NCI-H1105 (cell line): ENCODE data around the gene SGTB.
"Not testable (repeated sequence)": the region's sequence is repeated elsewhere in the genome, so short reads cannot be mapped to it uniquely, and the experiment has no call there.

Experiments
- DNase-seq: peaks from one replicate; lab custom pipeline; 2025; lab: John Stamatoyannopoulos, UW

The SGTB gene

DNA sequence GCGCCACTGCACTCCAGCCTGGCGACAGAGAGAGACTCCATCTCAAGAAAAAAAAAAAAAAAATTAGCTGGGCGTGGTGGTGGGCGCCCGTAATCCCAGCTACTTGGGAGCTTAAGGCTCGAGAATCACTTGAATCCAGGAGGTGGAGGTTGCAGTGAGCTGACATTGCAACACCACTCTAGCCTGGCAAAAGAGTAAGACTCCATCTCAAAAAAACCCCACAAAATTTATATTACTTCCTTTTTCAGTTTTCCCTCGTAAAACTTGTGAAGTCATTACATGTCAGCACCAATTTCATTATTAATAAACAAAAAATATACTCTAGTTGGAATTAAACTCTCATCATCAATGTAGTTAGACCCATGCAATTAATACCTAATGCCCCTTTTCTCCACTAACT lies 53.2 kb downstream of the SGTB start:
- no peak for DNase-seq

GRCh38 chr5:65663804-65664521 lies 57.9 kb downstream of the SGTB start:
- no peak for DNase-seq

DNA sequence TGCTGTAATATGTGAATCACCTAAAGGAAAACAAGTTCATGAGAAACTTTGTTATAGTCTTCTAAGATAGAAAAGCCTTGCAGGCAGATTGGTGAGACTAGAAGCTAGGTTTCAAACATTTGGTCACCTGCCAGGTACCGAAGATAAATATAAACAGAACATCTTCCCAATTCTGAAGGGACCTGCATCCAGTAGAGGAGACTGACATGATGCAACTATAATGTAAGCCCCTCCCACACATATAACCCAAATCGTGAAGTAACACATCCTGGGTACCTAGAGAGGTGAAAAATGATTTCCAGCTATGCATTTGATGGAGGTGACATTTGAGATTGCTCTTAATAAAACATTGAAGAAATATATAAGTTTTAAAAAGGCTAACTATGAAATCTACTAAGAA lies 67.2 kb downstream of the SGTB start:
- no peak for DNase-seq

GRCh38 chr5:65651144-65651543 lies 70.8 kb downstream of the SGTB start:
- no peak for DNase-seq

DNA sequence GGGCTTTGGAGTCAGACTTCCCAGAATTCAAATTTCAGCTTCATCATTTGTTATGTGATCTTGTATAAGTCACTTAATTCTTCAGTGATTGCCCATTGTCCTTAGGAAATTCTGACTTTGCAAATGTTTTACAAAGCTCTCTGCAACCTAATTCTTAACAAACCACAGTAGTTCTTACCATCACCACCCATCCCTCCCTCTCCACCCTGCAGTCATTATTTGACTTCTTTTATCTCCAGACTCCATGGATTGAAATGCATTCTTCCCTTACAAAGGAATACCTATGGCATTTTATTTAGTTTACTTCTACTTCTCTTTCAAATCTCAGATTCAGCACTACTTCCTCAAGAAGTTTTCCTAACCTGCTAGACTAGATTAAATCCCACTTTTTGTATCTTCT lies 74.0 kb downstream of the SGTB start:
- no peak for DNase-seq

DNA sequence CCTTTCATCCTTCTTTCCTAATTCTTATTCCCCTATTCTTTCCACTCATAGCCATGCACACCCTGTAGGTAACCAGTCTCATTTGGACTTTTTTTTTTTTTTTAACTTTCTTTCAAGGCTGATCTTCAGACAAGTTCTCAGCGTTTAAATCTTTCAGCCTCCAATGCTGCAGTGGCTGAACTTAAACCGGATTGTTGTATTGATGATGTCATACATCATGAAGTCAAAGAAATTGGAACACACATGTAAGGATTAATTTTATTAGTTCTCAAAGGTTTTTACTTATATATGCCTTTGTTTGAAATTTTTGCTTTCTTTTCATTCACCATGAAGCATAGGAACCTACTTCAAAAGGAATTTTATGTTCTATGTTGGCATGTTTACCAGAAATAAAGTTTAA lies 75.0 kb downstream of the SGTB start:
- DNase-seq: no peak

- no peak for DNase-seq
Observed at GRCh38 chr5:65640240-65640639, 81.7 kb downstream of the SGTB start.

- DNase-seq: no peak
Observed at GRCh38 chr5:65630981-65631380, 90.9 kb downstream of the SGTB start.

GRCh38 chr5:65625743-65626142 lies 96.2 kb downstream of the SGTB start:
- DNase-seq: no peak

- peak; percentile 65 for DNase-seq
Observed at GRCh38 chr5:65624571-65625555, 97.0 kb downstream of the SGTB start, which contains the start of the genes SHLD3 and TRAPPC13. Gene SHLD3, plus strand, starts transcription at chr5:65625027. Its CDS starts 4,561 bp downstream, at chr5:65629588. Gene TRAPPC13, plus strand, starts transcription at chr5:65625027. Its CDS starts 34 bp downstream, at chr5:65625061.

DNA sequence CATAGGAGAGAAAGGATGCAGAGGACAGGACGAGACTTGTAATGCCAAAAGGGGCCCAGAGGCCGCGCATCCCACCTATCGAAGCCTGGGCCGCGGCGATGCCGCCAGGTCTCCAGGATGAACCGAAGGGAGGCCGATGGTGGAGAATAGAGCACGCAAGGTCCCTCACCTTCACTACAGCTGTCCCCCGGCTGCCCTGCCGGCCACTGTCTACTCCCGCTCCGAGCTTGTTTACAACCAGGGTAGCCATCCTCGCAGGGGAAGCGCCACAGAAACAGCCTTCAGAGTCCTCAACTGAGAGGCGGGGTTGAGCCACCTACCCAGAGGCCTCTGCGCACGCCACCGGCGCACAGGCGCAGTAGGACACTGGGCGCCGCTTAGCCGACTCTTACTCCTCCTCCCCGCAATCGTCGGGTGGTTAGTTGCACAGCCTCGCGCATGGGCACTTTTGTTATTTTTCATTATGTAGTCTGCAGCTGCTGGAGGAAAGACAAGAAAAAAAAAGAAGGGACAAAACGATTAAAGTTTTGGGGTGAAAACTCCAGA lies 97.8 kb downstream of the SGTB start, which contains the start of gene TRIM23:
TRIM23 (minus strand) TSS at position 309 of the 546 bp plus-strand sequence; CDS start at position 250, 59 bp downstream.
- peak; percentile 78 for DNase-seq

DNA sequence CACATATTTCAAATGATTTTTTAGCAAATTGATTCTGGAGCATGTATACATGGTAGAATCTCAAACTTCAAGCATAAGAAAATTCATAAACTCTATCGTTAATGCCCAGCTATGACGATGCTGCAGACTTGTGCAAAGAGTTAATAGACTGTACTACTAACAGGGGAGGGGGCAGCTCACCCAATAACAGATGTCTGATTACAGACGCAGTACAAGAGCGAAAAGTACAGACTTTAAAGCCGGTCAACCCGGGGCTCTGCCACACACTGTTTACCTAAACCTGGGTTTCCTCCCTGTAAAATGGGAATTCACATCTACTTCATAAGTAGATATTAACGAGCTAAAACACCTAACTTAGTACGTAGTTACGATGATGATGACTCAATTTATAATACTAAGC lies 98.4 kb downstream of the SGTB start:
- DNase-seq: no peak

DNA sequence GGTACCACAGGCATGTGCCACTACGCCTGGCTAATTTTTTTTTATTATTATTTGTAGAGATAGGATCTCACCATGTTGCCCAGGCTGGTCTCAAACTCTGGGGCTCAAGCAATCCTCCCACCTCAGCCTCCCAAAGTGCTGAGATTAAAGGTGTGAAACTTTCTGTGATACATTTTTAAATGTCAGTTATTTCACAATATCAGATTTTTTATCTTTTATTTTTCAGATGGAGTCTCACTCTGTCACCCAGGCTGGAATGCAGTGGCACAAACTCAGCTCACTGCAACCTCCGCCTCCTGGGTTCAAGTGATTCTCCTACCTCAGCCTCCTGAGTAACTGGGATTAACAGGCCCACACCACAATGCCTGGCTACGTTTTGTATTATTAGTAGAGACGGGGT lies 99.9 kb downstream of the SGTB start:
- DNase-seq: not testable (repeated sequence)

DNA sequence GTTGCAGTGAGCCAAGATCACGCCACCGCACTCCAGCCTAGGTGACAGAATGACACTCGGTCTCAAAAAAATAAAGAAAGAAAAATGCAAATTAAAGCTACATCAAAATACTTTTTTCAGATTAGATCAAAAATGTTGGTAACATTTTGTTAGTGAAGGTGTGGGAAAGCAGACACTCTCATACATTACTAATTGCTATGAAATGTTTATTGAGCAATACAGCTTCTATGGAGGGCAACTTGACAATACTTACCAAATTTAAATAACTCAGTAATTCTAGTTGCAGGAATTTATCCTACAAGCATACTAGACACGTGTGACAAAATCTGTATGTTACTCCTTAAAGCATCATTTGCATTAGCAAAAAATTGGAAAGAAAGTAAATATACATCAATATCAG lies 101.9 kb downstream of the SGTB start:
- no peak for DNase-seq
